HG03469 (cell line): ENCODE data around the gene ULBP1.
A peak's percentile ranks its signal among the peaks of the same experiment; 100 is the strongest.
"Not testable (repeated sequence)": the region's sequence is repeated elsewhere in the genome, so short reads cannot be mapped to it uniquely, and the experiment has no call there.

Source experiments
- ATAC-seq: cut with Tn5 transposase; IDR thresholded peaks from one replicate; pipeline ENCODE4 v1.9.1; 2021; ENCODE audit warnings: mild to moderate bottlenecking, moderate library complexity, moderate number of reproducible peaks; ENCODE audit not compliant: unreplicated experiment

Gene ULBP1

GRCh38 chr6:149963462-149964307, at the start of gene ULBP1:
TSS of gene ULBP1 (plus strand) at chr6:149963943. CDS start at chr6:149964050, 107 bp downstream.
- peak; percentile 47 for ATAC-seq

GRCh38 chr6:149915970-149916865, 47.5 kb upstream of the ULBP1 start:
- no peak for ATAC-seq

- no peak for ATAC-seq
These were observed 46.1 kb upstream of the ULBP1 start for GRCh38 chr6:149917679-149918078.

DNA sequence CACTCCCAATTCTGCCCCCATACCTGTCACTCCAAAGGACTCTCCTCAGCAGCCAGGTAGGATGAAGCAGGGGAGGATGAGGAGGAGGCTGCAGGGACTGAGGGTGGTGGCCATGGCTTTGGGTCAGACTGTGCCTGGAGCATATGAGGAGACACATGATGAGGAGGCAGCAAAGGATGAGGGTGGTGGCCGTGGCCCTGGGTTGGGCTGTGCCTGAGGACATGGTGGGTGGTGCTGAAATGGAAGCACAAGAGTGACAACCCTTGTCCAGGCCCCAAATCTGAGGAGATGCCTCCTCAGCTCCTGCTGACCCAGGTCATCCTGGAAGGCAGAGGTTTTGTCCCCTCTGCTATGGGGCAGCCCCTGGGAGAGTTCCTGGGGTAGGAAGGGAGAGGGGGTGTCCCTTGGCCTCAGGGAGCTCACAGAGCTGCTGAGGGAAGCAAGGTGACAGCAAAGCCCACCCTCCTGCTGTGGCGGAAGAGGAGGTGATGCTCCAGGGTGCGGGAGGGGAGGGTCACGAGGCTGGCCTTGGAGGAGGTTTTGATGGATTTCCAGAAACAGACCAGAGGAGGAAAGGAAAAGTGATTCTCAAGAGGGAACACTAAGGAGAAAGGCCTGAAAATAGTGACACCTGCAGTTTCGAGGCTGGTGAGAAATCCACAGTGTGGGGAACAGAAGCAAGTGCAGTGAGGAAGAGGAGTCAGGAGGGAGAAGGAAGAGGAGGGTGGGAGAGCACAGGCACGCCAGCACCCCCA, 45.4 kb upstream of the ULBP1 start:
- no peak for ATAC-seq

DNA sequence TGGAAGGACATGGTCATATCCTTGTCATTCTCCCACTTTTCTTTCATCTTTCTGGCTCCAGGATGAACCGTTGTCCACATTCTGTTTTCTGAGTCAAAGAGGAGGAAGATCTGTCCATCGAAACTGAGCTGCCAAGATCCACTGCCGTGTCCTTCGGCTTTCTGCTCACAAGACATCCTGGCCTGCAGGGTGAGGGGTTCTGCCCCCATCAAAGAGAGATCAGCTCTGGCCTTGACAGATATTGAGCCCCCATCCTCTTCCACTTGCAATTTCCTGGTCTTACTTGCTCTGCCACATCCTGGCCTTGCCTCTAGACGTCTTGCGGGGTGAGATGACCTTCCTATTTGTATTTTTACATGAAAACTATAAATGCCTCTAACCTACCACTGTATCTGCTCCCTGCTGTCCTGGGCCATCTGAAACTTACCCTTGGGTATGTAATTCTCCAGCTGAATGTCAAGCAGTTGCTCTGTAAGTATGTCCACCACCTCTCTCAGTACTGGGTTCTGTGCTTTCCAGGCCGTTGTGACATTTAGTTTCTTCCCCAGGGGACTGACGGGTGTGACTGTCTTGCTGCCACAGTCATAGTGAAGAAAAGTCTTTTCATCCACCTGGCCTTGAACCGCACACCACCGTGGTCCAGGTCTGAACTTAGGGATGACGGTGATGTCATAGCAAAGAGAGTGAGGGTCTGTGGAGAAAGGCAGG, 44.5 kb upstream of the ULBP1 start:
- not testable (repeated sequence) for ATAC-seq

DNA sequence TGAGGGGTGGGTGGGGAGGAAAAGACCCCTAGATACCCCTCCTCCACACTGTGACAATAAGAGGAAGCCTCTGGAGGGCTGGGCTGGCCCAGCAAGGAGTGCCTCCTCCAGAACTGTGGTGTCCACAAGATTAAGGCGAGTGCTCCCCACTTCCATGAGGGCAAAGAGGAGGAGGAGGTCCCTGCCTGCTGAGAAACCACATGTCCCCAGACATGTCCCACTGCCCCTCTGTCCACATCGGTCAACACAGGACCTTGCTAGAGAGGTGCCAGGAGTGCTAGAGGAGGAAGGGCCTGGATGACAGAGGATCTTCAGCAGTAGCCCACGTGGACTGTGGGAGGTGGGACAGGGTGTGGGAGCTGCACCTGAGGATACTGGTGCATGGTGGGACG, 43.9 kb upstream of the ULBP1 start:
- no peak for ATAC-seq

- no peak for ATAC-seq
These were observed 42.4 kb upstream of the ULBP1 start for GRCh38 chr6:149921361-149921760.

GRCh38 chr6:149922091-149922490, 41.7 kb upstream of the ULBP1 start:
- ATAC-seq, result not testable (repeated sequence)

GRCh38 chr6:149922642-149923326, 41.0 kb upstream of the ULBP1 start, which contains the start of gene RAET1G:
TSS of gene RAET1G (minus strand) at chr6:149923121. CDS start at chr6:149923010, 111 bp downstream.
- ATAC-seq, result no peak

- ATAC-seq, result no peak
These were observed 40.3 kb upstream of the ULBP1 start for GRCh38 chr6:149923327-149923986.

- ATAC-seq, result no peak
These were observed 39.4 kb upstream of the ULBP1 start for GRCh38 chr6:149924206-149924932.

- ATAC-seq, result no peak
These were observed 38.9 kb upstream of the ULBP1 start for GRCh38 chr6:149924933-149925252.

GRCh38 chr6:149925253-149925973, 38.3 kb upstream of the ULBP1 start:
- no peak for ATAC-seq

DNA sequence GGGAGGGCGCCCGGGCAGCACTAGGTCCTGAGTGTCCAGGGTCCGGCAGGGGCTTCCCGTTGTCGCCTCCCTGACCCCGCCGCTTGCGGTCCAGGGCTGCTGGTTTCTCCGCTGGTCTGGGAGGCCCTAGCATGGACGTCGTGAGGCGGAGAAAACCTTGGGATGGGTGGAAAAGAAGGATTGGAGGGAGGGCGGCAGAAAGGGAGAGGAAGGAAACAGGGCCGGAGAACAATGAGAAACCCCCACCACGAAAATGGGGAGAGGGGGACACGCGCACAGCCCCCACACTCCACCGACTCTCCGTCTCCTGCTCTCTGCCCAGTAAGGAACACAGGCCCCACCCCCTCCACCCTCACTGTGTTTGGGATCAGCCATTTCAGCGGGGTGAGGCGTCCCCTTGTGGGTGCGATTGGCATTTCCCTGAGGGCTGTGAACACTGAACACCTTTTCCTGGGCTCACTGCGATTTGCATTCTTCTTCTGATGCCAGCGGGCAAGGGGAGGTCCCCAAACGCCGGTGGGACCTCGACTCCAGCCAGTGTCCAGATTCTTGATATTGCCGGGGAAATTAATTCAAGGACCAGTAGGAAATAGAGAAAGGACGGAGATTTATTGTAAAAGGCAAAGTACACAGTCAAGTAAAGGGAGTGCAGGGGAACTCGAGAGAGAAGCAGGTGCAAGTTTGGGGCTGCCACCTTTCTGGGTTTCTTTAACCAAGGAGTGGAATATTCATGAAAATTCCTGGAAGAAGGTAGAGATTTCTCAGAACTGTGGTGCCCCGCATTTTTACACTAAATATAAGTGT, 37.6 kb upstream of the ULBP1 start:
- no peak for ATAC-seq

GRCh38 chr6:149927025-149927424, 36.7 kb upstream of the ULBP1 start:
- ATAC-seq, result not testable (repeated sequence)

DNA sequence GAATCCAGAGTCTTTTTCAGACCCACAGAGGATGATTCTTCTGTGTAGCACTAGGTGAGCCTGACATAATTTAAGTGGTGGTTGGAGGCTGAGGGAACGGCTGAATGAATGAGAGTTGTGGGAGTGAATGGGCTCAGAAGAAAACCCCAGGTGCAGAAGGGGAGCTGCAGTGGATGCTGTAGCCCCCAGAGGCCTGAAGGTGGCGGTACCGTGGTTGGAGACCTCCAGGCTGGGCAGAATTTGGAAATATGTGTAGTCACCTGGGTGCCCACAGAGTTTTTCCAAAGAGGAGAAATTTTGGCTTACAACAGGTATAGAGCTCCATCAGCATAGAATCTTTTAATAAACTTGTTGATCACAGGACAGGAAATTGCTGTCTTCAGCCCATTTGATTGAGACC, 34.3 kb upstream of the ULBP1 start:
- ATAC-seq, result no peak

DNA sequence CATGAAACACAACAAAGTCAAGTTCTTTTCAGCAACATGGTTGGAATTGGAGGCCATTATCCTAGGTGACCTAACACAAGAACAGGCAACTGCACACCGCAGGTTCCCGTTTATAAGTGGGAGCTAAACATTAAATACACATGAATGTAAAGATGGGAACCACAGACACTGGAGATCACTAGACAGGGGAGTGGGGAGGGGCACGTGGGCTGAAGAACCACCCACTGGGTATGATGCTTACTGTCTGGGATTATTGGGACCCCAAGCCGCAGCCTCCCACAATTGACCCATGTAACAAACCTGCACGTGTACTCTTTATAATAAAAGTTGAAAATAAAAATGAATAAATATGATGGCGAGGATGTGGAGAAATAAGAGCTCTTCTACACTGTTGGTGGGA, 32.2 kb upstream of the ULBP1 start:
- no peak for ATAC-seq
